Activated CD4-positive, alpha-beta T cell treated with anti-CD3 and anti-CD28 coated beads, Interleukin-10, Interleukin-2, amounts not matched to agents 100 ng/mL and 50 ng/mL, durations not matched to agents 16 hours and 8 hours (primary cell): ENCODE measurements around the gene ADCYAP1R1.

ENCODE experiments used
- DNase-seq: peaks from one replicate; pipeline ENCODE4 v3.0.0-alpha.2; 2020

The ADCYAP1R1 gene

GRCh38 chr7:31051598-31052486, at the start of gene ADCYAP1R1:
TSS of gene ADCYAP1R1 (plus strand) at chr7:31052308. CDS start at chr7:31063265, 10,957 bp downstream.
- no peak for DNase-seq

DNA sequence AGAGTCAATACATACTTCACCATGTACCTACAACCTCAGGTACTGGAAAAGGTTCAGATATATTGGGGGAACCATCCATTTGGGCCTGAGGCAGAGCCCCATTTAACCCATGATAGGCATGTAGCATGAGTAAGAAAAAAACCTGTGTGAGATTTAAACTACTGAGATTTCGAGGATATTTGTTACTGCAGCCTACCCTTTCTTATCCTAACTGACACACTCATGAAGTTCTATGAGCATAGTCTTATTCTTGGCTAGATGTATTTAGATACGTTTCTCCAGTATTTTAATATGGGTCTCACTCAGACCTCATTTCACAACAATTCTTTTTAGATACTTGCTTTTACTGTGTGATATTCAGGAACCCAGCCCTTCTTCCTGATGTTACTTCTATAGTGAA, 49.0 kb upstream of the ADCYAP1R1 start:
- no peak for DNase-seq

DNA sequence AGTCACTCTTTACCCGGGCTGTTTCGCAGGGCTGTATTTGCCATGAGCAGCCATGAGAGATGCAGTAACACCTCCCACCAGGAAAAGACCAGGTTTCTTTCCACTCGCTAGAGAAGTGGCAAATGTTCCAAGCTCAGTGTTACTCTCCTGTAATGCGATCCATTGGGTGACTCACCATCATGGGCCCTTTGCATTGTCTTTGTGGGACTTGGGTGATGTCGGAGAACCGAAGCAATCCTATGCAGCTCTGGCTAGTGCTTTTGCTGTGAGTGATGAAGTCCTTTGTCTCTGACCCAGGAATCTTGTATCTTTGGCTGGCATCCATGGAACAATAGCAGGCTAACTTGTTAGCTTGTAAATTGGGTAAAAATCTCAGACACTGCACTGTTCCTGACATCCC, 48.4 kb upstream of the ADCYAP1R1 start:
- no peak for DNase-seq

- DNase-seq, result no peak
Measured at GRCh38 chr7:31004393-31004792, 47.7 kb upstream of the ADCYAP1R1 start.

DNA sequence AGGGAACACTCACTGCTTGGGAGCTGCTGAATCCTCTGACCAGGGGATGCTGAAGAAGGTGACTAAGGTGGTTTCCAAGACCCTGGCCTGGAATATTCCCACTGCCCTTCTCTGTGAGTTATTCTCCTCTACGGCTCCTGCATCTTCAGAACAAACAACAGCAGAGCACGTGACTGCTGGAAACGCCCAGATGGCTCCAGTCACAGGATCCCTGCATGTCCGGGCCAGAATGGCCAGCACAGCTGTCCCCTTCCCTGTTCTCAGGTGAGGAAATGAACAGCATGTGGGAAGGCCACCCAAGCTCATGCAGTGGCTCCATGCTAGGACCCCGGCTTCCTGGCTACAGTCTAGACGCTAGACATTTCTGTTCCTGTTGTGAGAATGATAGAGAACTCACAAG, 45.3 kb upstream of the ADCYAP1R1 start:
- DNase-seq, result no peak

GRCh38 chr7:31007634-31008033, 44.5 kb upstream of the ADCYAP1R1 start:
- DNase-seq, result no peak

DNA sequence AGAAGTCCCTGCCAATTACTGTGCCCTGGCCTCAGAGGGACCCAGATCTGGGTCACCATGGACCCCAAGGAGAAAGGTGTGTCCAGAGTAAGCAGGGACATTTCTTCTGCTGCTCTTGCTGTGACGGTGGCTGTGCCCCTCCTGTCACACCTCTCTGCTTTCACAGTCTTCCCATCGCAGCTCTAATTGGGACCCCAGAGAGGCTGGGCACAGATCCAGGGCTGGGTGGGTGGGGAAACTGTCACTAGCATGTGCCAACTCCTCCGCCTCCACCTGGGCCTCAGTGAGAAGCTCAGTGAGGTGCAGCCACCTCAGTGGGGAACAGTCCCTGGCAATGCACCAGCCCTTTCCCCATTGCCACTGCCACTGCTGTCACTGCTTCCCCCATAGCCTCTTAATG, 37.3 kb upstream of the ADCYAP1R1 start:
- no peak for DNase-seq

DNA sequence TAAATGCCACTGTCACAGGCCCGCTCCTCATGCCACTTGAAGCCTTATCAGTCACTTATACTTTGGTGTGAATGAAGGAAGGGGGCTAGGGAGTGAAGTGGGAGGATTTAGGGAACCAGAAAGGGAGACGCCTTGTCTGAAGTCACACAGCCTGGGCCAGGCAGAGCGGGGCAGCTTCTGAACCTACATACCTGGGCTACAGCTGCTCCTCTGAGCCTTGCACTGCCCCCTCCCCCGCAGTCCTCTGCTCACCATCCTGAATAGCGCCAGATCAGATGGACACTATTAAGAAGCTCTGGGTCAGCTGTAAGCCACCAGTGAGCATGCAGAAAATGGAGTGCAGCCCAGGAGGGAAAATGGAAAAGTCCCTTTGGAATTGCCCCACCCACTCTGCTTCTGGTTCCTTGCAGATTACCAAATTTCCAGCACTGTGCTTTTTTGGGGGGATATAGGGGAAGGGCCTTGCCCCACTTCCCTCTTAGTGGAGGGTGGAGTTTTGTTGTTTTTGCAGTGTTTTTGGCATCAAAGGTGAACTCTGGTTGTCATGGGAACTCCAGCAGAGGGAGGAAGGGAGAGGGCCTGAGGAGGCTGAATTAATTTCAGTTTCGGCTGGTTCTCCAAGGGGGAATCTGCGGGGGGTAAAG, 35.0 kb upstream of the ADCYAP1R1 start:
- DNase-seq, result no peak

DNA sequence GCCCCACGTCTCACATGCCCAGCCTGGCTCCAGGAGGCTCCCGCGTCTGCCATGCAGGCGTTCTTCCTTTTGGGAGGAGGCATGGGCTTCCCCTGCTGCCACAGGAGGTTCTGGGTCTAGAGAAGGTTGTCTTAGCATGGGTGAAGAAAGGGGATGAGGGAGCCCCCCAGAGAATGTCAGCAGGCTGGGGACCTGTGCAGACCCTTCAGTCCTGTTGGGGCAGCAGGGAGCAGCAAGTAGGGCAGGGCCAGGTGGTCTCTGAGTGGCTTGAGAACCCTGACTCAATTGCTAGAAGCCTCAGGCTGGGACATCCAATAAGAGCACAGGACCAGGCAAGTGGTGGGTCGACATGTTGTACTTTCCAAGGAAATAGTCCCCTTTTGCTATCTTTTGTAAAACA, 34.4 kb upstream of the ADCYAP1R1 start:
- DNase-seq, result no peak

- no peak for DNase-seq
Measured at GRCh38 chr7:31019509-31019908, 32.6 kb upstream of the ADCYAP1R1 start.

DNA sequence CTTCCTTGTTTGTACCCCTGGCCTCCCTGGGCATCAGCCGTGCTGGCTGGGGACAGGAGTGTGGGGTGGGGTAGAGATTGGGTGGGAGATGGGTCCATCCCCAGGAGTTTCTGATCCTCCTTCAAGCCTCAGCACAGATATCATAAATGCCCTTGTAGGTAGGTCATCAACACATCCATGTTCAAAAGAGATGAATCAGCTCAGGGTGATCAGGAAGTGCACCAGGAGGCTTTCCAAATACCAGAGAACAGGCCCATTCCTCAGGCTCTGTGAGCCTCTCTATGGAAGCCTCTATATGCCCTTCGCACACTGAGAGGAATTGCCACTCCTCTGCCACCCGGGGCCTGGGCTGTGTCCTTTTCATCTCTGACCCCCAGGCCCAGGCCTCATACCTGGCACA, 31.9 kb upstream of the ADCYAP1R1 start:
- DNase-seq, result no peak

GRCh38 chr7:31020652-31021051, 31.5 kb upstream of the ADCYAP1R1 start:
- DNase-seq, result no peak

GRCh38 chr7:31022117-31022516, 30.0 kb upstream of the ADCYAP1R1 start:
- no peak for DNase-seq

DNA sequence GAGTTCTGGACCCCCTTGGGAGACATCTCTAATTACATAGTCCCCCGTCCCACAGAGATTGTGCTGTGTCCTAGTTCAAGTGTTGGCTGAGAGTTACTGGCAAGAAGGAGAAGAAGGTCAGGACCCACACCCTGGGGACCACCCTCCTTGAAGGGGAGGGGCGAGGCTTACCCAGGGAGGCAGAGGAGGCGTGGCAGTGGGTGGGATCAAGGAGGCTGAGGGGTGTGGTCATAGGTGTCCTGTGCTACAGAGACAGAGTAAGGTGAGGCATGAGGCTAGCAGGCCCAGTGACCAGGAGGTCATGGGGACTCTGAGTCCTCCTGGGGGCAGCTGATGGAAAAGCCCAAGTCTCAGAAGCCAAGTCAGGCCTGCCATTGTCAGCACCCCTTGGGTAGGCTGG, 29.4 kb upstream of the ADCYAP1R1 start:
- DNase-seq, result no peak

- peak; percentile 9 for DNase-seq
Measured at GRCh38 chr7:31023877-31024276, 28.2 kb upstream of the ADCYAP1R1 start.

GRCh38 chr7:31027161-31027965, 24.7 kb upstream of the ADCYAP1R1 start:
- no peak for DNase-seq

GRCh38 chr7:31028006-31028405, 24.1 kb upstream of the ADCYAP1R1 start:
- DNase-seq, result no peak

GRCh38 chr7:31028417-31028992, 23.6 kb upstream of the ADCYAP1R1 start:
- no peak for DNase-seq

DNA sequence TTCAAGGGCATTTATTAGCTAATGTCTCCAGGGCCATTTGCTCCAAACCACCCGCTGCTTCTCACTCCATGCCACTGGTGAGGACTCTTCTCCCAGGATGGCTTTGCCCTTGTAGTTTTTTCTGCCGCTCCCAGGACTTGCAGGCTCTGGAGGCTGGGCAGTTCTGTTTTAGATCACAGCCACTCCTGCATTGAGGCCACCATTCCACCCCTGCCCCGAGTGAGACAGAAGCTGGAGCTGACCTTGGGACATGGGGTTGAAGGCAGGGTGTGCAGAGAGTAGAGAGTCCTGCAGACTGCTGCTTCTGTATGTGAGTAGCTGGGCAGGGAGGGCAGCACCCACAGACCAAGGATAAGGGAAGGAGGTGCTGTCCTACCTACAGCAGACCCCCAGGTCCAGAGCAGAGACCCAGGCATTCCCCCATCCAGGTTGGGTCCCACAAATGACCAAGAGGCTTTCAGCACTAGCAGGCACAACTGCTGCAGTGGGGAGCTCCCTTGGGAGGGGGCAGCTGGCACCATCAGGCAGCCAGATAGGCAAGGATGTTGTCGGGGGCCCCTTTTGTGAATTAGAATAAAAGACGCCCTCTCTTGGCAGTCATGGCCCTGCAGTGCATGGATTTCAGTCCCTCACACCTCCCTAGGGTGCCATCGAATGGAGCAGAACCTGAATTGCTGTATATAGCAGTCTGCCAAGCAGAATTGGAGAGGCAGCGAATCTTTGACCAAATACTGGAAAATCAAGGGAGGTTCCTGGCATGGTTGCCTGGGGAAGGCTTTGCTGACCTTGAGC, 22.7 kb upstream of the ADCYAP1R1 start:
- no peak for DNase-seq

DNA sequence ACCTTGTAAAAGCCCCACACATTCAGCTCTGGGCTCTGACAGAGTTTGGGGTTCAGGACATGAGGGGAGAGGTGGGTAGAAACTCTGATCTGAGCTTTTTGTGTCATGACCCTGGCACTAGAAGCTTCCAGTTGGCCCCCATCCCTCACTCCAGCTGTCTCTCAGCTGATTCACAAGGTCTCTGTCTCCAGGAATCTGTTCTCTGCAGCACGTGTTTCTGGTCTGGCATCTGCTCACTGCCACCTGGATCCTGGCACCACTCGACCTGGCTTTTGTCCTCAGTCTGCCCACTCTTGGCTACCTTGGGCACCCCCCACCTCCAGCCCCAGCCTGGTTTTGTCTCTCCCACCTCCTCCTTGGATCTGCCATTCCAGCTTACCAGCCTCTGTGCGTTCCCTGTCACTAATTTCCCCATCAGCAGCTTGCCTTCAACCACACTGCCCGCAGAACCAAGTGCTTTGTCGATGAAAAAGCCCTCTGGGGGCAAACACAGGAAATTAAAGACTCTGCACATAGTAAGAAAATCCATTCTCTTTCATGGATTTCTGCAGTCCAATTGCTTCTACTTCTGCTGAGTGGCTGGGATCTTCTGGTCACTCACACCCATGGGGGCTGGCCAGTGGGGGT, 18.3 kb upstream of the ADCYAP1R1 start:
- DNase-seq, result no peak

GRCh38 chr7:31036924-31037323, 15.2 kb upstream of the ADCYAP1R1 start:
- no peak for DNase-seq

- no peak for DNase-seq
Measured at GRCh38 chr7:31043051-31043471, 9.0 kb upstream of the ADCYAP1R1 start.
